ENCODE results near the gene USP20.

- TF ChIP-seq SUZ12 (IDR thresholded peaks at IDR 0.05), result no peak
- TF ChIP-seq SP1 (IDR thresholded peaks at IDR 0.05), result no peak
- no peak for TF ChIP-seq FOXM1 (IDR thresholded peaks at IDR 0.05; ENCODE audit: borderline replicate concordance)
- no peak for TF ChIP-seq LEF1 (IDR thresholded peaks at IDR 0.05; ENCODE audit: borderline replicate concordance)
- no peak for TF ChIP-seq BHLHE40 (IDR thresholded peaks at IDR 0.05; ENCODE audit: borderline replicate concordance)
- TF ChIP-seq L3MBTL2 (conservative IDR thresholded peaks at IDR 0.05), result no peak
- no peak for TF ChIP-seq FOXK2 (IDR thresholded peaks at IDR 0.05)
- peak; percentile 8; the same call in 1 of the 2 replicates for TF ChIP-seq ELF4 (IDR thresholded peaks at IDR 0.05)
- TF ChIP-seq ARNT (IDR thresholded peaks at IDR 0.05), result no peak
- TF ChIP-seq NFRKB (IDR thresholded peaks at IDR 0.05), result no peak
- TF ChIP-seq FOXA1 (IDR thresholded peaks at IDR 0.05), result no peak
- peak; percentile 87 for TF ChIP-seq ZNF384 (IDR thresholded peaks at IDR 0.05)
- TF ChIP-seq TARDBP (IDR thresholded peaks at IDR 0.05), result no peak
These were observed 32.2 kb upstream of the USP20 start, which contains the start of gene TOR1B for GRCh38 chr9:129802833-129803675.
